Liver (tissue), 9 donors: ENCODE results near the gene CIZ1. TPM values are rescaled to one million over a fixed set of nuclear protein-coding genes. Genes with fewer than 3 reads are reported as not detected.

ENCODE experiments used
- DNase-seq: peaks from one replicate; pipeline ENCODE4 v3.0.0-alpha.2; 2017; ENCODE audit warnings: low spot score
- H3K27ac ChIP-seq, 2 donors: one replicate each; pipeline ENCODE4 v1.7.0; 2013; ENCODE audit warnings: inconsistent platforms in 2 of 2, low read length in 2 of 2, control low read depth in 1 of 2, low read depth in 1 of 2, mild to moderate bottlenecking in 1 of 2
- H3K27me3 ChIP-seq, 4 donors: one replicate each; pipeline versions ENCODE4 v1.6.1 to v1.7.0; 2013; ENCODE audit warnings: low read length in 3 of 4, inconsistent platforms in 1 of 4, mild to moderate bottlenecking in 1 of 4, moderate library complexity in 1 of 4; ENCODE audit not compliant: control insufficient read depth in 4 of 4, insufficient read depth in 4 of 4
- H3K36me3 ChIP-seq, 4 donors: one replicate each; pipeline versions ENCODE4 v1.6.1 to v1.7.0; 2013; ENCODE audit warnings: low read length in 3 of 4, mild to moderate bottlenecking in 3 of 4, low read depth in 1 of 4, moderate library complexity in 1 of 4; ENCODE audit not compliant: control insufficient read depth in 4 of 4, insufficient read depth in 3 of 4
- H3K4me1 ChIP-seq, 4 donors: one replicate each; pipeline versions ENCODE4 v1.6.1 to v1.7.0; 2013; ENCODE audit warnings: low read length in 3 of 4, mild to moderate bottlenecking in 3 of 4, moderate library complexity in 1 of 4; ENCODE audit not compliant: control insufficient read depth in 4 of 4, insufficient read depth in 4 of 4
- H3K4me3 ChIP-seq, 3 donors: one replicate each; pipeline versions ENCODE4 v1.6.1 to v1.7.0; 2013; ENCODE audit warnings: low read length in 3 of 3, control low read depth in 1 of 3, low read depth in 1 of 3, mild to moderate bottlenecking in 1 of 3
- H3K9ac ChIP-seq, 2 donors: one replicate each; pipeline ENCODE4 v1.7.0; 2013; ENCODE audit warnings: low read length in 2 of 2, mild to moderate bottlenecking in 2 of 2, moderate library complexity in 2 of 2, control low read depth in 1 of 2, low read depth in 1 of 2
- H3K9me3 ChIP-seq, 4 donors: one replicate each; pipeline versions ENCODE4 v1.6.1 to v1.7.0; 2013; ENCODE audit warnings: low read length in 3 of 4; ENCODE audit not compliant: control insufficient read depth in 4 of 4
- ATF3 ChIP-seq: IDR thresholded peaks from 2 replicates; pipeline ENCODE4 v1.6.1; 2016; ENCODE audit warnings: antibody characterized with exemption
- CTCF ChIP-seq: fragments of 150-350 bp; IDR thresholded peaks from 2 replicates; pipeline ENCODE4 v1.5.1; 2017; ENCODE audit warnings: improper control_type of control experiment, low read depth, low read length; ENCODE audit not compliant: missing input control
- EGR1 ChIP-seq, 2 donors: IDR thresholded peaks; 2 replicates each; pipeline ENCODE4 v1.6.1; 2016 to 2018; ENCODE audit warnings: antibody characterized with exemption in 2 of 2, low read depth in 2 of 2
- FOXA1 ChIP-seq: IDR thresholded peaks from 2 replicates; pipeline ENCODE4 v1.6.1; 2016; ENCODE audit warnings: antibody characterized with exemption
- FOXA2 ChIP-seq: IDR thresholded peaks from 2 replicates; pipeline ENCODE4 v1.6.1; 2016; ENCODE audit warnings: antibody characterized with exemption
- GABPA ChIP-seq, 2 donors: IDR thresholded peaks in 1 of 2; conservative IDR thresholded peaks in 1 of 2; 2 replicates each; pipeline ENCODE4 v1.6.1; 2016; ENCODE audit warnings: antibody characterized with exemption in 2 of 2, mild to moderate bottlenecking in 1 of 2, moderate library complexity in 1 of 2
- HNF4A ChIP-seq, 2 donors: conservative IDR thresholded peaks; 2 replicates each; pipeline ENCODE4 v1.6.1; 2016; ENCODE audit warnings: antibody characterized with exemption in 2 of 2, mild to moderate bottlenecking in 2 of 2
- HNF4G ChIP-seq: IDR thresholded peaks from 2 replicates; pipeline ENCODE4 v1.6.1; 2016; ENCODE audit warnings: antibody characterized with exemption
- JUND ChIP-seq, 2 donors: IDR thresholded peaks; 2 replicates each; pipeline ENCODE4 v1.6.1; 2016; ENCODE audit warnings: antibody characterized with exemption in 2 of 2
- MAX ChIP-seq: IDR thresholded peaks from 2 replicates; pipeline ENCODE4 v1.6.1; 2016; ENCODE audit warnings: antibody characterized with exemption
- NR2F2 ChIP-seq: IDR thresholded peaks from 2 replicates; pipeline ENCODE4 v1.6.1; 2016; ENCODE audit warnings: antibody characterized with exemption
- RAD21 ChIP-seq, 2 donors: IDR thresholded peaks; 2 replicates each; pipeline ENCODE4 v1.6.1; 2016; ENCODE audit warnings: antibody characterized with exemption in 2 of 2, mild to moderate bottlenecking in 2 of 2
- REST ChIP-seq: IDR thresholded peaks from 2 replicates; pipeline ENCODE4 v1.6.1; 2016; ENCODE audit warnings: antibody characterized with exemption, mild to moderate bottlenecking
- RXRA ChIP-seq, 2 donors: IDR thresholded peaks; 2 replicates each; pipeline ENCODE4 v1.6.1; 2017 to 2018; ENCODE audit warnings: antibody characterized with exemption in 2 of 2, mild to moderate bottlenecking in 1 of 2
- TAF1 ChIP-seq: conservative IDR thresholded peaks from 2 replicates; pipeline ENCODE4 v1.6.1; 2016; ENCODE audit warnings: antibody characterized with exemption, mild to moderate bottlenecking
- YY1 ChIP-seq: IDR thresholded peaks from 2 replicates; pipeline ENCODE4 v1.6.1; 2016; ENCODE audit warnings: antibody characterized with exemption, mild to moderate bottlenecking
- ZBTB33 ChIP-seq: IDR thresholded peaks from 2 replicates; pipeline ENCODE4 v1.6.1; 2016; ENCODE audit warnings: antibody characterized with exemption
- WGBS: extraction: QIAGEN DNeasy Blood & Tissue Kit; methylation state at CpG from one replicate; pipeline ENCODE4 v1.1.7; 2013; 5-methylcytosine and 5-hydroxymethylcytosine counted together
- polyA plus RNA-seq, 2 donors: library from polyadenylated mRNA; stranded (reverse) in 1 of 2; unstranded in 1 of 2; fragments of 200-250 nt in 1 of 2; fragments of >200 nt in 1 of 2; fragmentation: Nextera tagmentation in 1 of 2; extraction: Ambion mirVana in 1 of 2; gene quantifications; one replicate each; pipeline versions ENCODE4 v1.2.1 to v1.2.3, GENCODE V29; 2013 to 2015
- total RNA-seq, 2 donors: library from RNA; depleted of rRNA; stranded (reverse); fragments of >200 nt; gene quantifications; one replicate each; pipeline ENCODE4 v1.2.3, GENCODE V29; 2014
- donor health status: healthy.
- donor health status: healthy.
- donor health status: healthy.
- donor health status: healthy.
- donor health status: healthy.

CIZ1 gene
- total and polyA plus RNA-seq, 4 donors = 12.5 to 15.5 (median 13.7) TPM

- no peak for DNase-seq
- WGBS = 96% methylated on average over 13 of the region's 13 CpGs
- no peak overlapping the region for H3K27ac ChIP-seq
These were observed 39.0 kb downstream of the CIZ1 start for GRCh38 chr9:128152133-128153059.

More at GRCh38 chr9:128152133-128153059, 39.0 kb downstream of the CIZ1 start:
- Histone ChIP-seq H3K4me3 (no peak overlapping the region), H3K27me3 (no peaks in the 10 kb centered on the region), H3K4me1 (peaks cover 8 to 13% (median 10%) of the 10 kb centered on the region in 4 donors), H3K9ac (no peak overlapping the region), H3K36me3 (no peaks in the 10 kb centered on the region), H3K9me3 (no peaks in the 10 kb centered on the region)
- TF ChIP-seq TAF1 (no peak), CTCF (no peak), RXRA (IDR thresholded peaks at IDR 0.05) (no peak), YY1 (no peak), MAX (no peak), FOXA1 (no peak), GABPA (IDR thresholded peaks at IDR 0.05 in 1 of 2, conservative IDR thresholded peaks at IDR 0.05 in 1 of 2) (no peak), JUND (IDR thresholded peaks at IDR 0.05) (no peak), HNF4A (conservative IDR thresholded peaks at IDR 0.05) (no peak), REST (no peak), HNF4G (no peak), ATF3 (no peak), FOXA2 (no peak), EGR1 (IDR thresholded peaks at IDR 0.05; ENCODE audit: low read depth in 2 of 2) (no peak), RAD21 (IDR thresholded peaks at IDR 0.05) (no peak), ZBTB33 (no peak), NR2F2 (no peak)
